ENCODE results near the gene DNAJC27.

GRCh38 chr2:24899361-24899910, 72.3 kb downstream of the DNAJC27 start:
- TF ChIP-seq CTCF (IDR thresholded peaks at IDR 0.05) (no peak), POLR2A (IDR thresholded peaks at IDR 0.05) (no peak)
